Peyer's patch (tissue), 4 donors: Measurements from ENCODE around the gene BHLHA15. TPM values are rescaled to one million over a fixed set of nuclear protein-coding genes. Genes with fewer than 3 reads are reported as not detected.
A peak's percentile ranks its signal among the peaks of the same experiment; 100 is the strongest.

Experiments used
- DNase-seq, 3 donors: peaks; one replicate each; pipeline ENCODE4 v3.0.0-alpha.2; 2017 to 2019
- H3K27ac ChIP-seq, 4 donors: fragments of 200-600 bp; sonication (generic); one replicate each; pipeline ENCODE4 v1.5.1; 2016 to 2019
- H3K27me3 ChIP-seq, 2 donors: fragments of 200-600 bp; sonication (generic); one replicate each; pipeline ENCODE4 v1.5.1; 2019
- H3K36me3 ChIP-seq, 3 donors: fragments of 200-600 bp; sonication (generic); one replicate each; pipeline ENCODE4 v1.5.1; 2016 to 2019
- H3K4me1 ChIP-seq, 4 donors: fragments of 200-600 bp; sonication (generic); one replicate each; pipeline ENCODE4 v1.5.1; 2016 to 2019
- H3K4me3 ChIP-seq, 4 donors: fragments of 200-600 bp; sonication (generic); 1 replicate in 3 of 4; 2 replicates in 1 of 4; pipeline ENCODE4 v1.5.1; 2016 to 2019; ENCODE audit warnings: mild to moderate bottlenecking in 1 of 4
- H3K9me3 ChIP-seq, 4 donors: fragments of 200-600 bp; sonication (generic); one replicate each; pipeline ENCODE4 v1.5.1; 2016 to 2019; ENCODE audit warnings: mild to moderate bottlenecking in 1 of 4
- CTCF ChIP-seq, 6 experiments: fragments of 450-650 bp in 4 of 6; fragments of 200-600 bp in 2 of 6; sonication (generic) in 1 of 6; IDR thresholded peaks; one replicate each; pipeline ENCODE4 v1.5.1; 2017 to 2019; ENCODE audit warnings: antibody characterized with exemption in 6 of 6, mild to moderate bottlenecking in 3 of 6, moderate library complexity in 1 of 6
- POLR2A ChIP-seq, 2 donors: fragments of 450-650 bp; IDR thresholded peaks; one replicate each; pipeline ENCODE4 v1.5.1; 2017; ENCODE audit warnings: antibody characterized with exemption in 2 of 2, mild to moderate bottlenecking in 2 of 2, moderate library complexity in 2 of 2
- total RNA-seq, 4 donors: library from RNA; depleted of rRNA; stranded (reverse); fragments of >200 nt; gene quantifications; one replicate each; pipeline ENCODE4 v1.1.0, GENCODE V29; 2016

Gene BHLHA15
- total RNA-seq, 4 donors from 2014 or later, result 1.6 to 9.9 TPM; not detected in 2

- H3K4me1 ChIP-seq, result peaks cover 0 to 15% (median 6%) of the 10 kb centered on the region in 4 donors
- no peaks in the 10 kb centered on the region for H3K27me3 ChIP-seq
- peak in 1 of 3 donors; percentile 42 for DNase-seq
- H3K4me3 ChIP-seq, result no peak overlapping the region
- no peak overlapping the region for H3K27ac ChIP-seq
- TF ChIP-seq POLR2A (IDR thresholded peaks at IDR 0.05) (no peak), CTCF (IDR thresholded peaks at IDR 0.05) (no peak)
- peaks cover 0 to 5% (median 0%) of the 10 kb centered on the region in 3 donors for H3K36me3 ChIP-seq
- no peaks in the 10 kb centered on the region for H3K9me3 ChIP-seq
Observed at GRCh38 chr7:98212532-98213041, 1.3 kb downstream of the BHLHA15 start.

- Histone ChIP-seq H3K4me1 (peaks cover 0 to 18% (median 8%) of the 10 kb centered on the region in 4 donors), H3K27ac (no peak overlapping the region), H3K9me3 (no peaks in the 10 kb centered on the region), H3K36me3 (peaks cover 0 to 11% (median 0%) of the 10 kb centered on the region in 3 donors), H3K27me3 (no peaks in the 10 kb centered on the region), H3K4me3 (no peak overlapping the region)
- peak in 1 of 3 donors; percentile 26 for DNase-seq
- TF ChIP-seq POLR2A (IDR thresholded peaks at IDR 0.05) (no peak), CTCF (IDR thresholded peaks at IDR 0.05) (no peak)
Observed at GRCh38 chr7:98213296-98213887, 2.2 kb downstream of the BHLHA15 start.

- DNase-seq, result peak in 2 of 3 donors; percentile 44 to 48
- Histone ChIP-seq H3K27me3 (no peaks in the 10 kb centered on the region), H3K36me3 (peaks cover 0 to 11% (median 0%) of the 10 kb centered on the region in 3 donors), H3K4me1 (peaks cover 0 to 19% (median 8%) of the 10 kb centered on the region in 4 donors), H3K9me3 (no peaks in the 10 kb centered on the region), H3K27ac (no peak overlapping the region), H3K4me3 (no peak overlapping the region)
- TF ChIP-seq POLR2A (IDR thresholded peaks at IDR 0.05), result no peak
- no peak for TF ChIP-seq CTCF (IDR thresholded peaks at IDR 0.05)
Observed at GRCh38 chr7:98213888-98214810, 2.9 kb downstream of the BHLHA15 start.

- H3K4me3 ChIP-seq, result no peak overlapping the region
- H3K4me1 ChIP-seq, result peaks cover 0 to 19% (median 8%) of the 10 kb centered on the region in 4 donors
- peak in 1 of 3 donors; percentile 45 for DNase-seq
- no peaks in the 10 kb centered on the region for H3K27me3 ChIP-seq
- no peaks in the 10 kb centered on the region for H3K9me3 ChIP-seq
- H3K27ac ChIP-seq, result no peak overlapping the region
- H3K36me3 ChIP-seq, result peaks cover 0 to 17% (median 0%) of the 10 kb centered on the region in 3 donors
- TF ChIP-seq CTCF (IDR thresholded peaks at IDR 0.05), result no peak
- no peak for TF ChIP-seq POLR2A (IDR thresholded peaks at IDR 0.05)
Observed at GRCh38 chr7:98214811-98215321, 3.6 kb downstream of the BHLHA15 start.
